22Rv1 (cell line): ENCODE measurements around the gene TPRX1.

Source experiments
- ZFX ChIP-seq: fragments of 450-650 bp; IDR thresholded peaks from 2 replicates; pipeline ENCODE4 v1.6.1; 2017; ENCODE audit warnings: antibody characterized with exemption, borderline replicate concordance
- TF ChIP-seq, protein P1 (sequence below): fragments of 450-650 bp; IDR thresholded peaks from 2 replicates; pipeline ENCODE4 v1.5.1; 2017; ENCODE audit warnings: mild to moderate bottlenecking

- TF ChIP-seq, protein P1, sequence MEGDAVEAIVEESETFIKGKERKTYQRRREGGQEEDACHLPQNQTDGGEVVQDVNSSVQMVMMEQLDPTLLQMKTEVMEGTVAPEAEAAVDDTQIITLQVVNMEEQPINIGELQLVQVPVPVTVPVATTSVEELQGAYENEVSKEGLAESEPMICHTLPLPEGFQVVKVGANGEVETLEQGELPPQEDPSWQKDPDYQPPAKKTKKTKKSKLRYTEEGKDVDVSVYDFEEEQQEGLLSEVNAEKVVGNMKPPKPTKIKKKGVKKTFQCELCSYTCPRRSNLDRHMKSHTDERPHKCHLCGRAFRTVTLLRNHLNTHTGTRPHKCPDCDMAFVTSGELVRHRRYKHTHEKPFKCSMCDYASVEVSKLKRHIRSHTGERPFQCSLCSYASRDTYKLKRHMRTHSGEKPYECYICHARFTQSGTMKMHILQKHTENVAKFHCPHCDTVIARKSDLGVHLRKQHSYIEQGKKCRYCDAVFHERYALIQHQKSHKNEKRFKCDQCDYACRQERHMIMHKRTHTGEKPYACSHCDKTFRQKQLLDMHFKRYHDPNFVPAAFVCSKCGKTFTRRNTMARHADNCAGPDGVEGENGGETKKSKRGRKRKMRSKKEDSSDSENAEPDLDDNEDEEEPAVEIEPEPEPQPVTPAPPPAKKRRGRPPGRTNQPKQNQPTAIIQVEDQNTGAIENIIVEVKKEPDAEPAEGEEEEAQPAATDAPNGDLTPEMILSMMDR: no peak
- TF ChIP-seq ZFX: no peak
Measured at GRCh38 chr19:47848425-47848822, 44.1 kb upstream of the TPRX1 start.
